GM23248 (cell line): ENCODE data around the gene SUOX.

Experiments
- EZH2 ChIP-seq: fragments of 200-600 bp; sonication (generic); IDR thresholded peaks from 2 replicates; pipeline ENCODE4 v1.6.1; 2018; ENCODE audit warnings: antibody characterized with exemption, mild to moderate bottlenecking; ENCODE audit not compliant: insufficient read depth, poor library complexity, severe bottlenecking
- EZH2phosphoT487 ChIP-seq: fragments of 200-600 bp; sonication (generic); IDR thresholded peaks from 2 replicates; pipeline ENCODE4 v1.6.1; 2018; ENCODE audit warnings: antibody characterized with exemption, moderate library complexity, mild to moderate bottlenecking, low read depth; ENCODE audit not compliant: insufficient read depth

GRCh38 chr12:56007564-56008559, 10.8 kb downstream of the SUOX start:
- TF ChIP-seq EZH2 (no peak), EZH2phosphoT487 (no peak)
